OCI-LY3 (cell line): Measurements from ENCODE around the gene ALKBH5.

Source experiments
- H2AFZ ChIP-seq: fragments of 200-600, 300-600 bp; shearing (Covaris generic); 2 replicates; pipeline ENCODE4 v1.6.0; 2014; ENCODE audit warnings: antibody characterized with exemption, low read depth, low read length
- H3K27ac ChIP-seq: fragments of 200-600, 300-600 bp; sonication (generic); 2 replicates; pipeline ENCODE4 v1.5.1; 2014; ENCODE audit warnings: mild to moderate bottlenecking, low read length, moderate library complexity, mixed read lengths
- H3K27me3 ChIP-seq: fragments of 200-600, 300-600 bp; sonication (generic); 2 replicates; pipeline ENCODE4 v1.6.1; 2014; ENCODE audit warnings: low read depth, low read length, mixed read lengths
- H3K36me3 ChIP-seq: fragments of 200-600, 300-600 bp; sonication (generic); replicated peaks from 2 replicates; pipeline ENCODE3; 2014; ENCODE audit warnings: low read depth, low read length, mixed read lengths
- H3K4me1 ChIP-seq: fragments of 300-600, 200-600 bp; sonication (generic); 2 replicates; pipeline ENCODE4 v1.6.1; 2014; ENCODE audit warnings: low read length, mixed read lengths
- H3K4me2 ChIP-seq: fragments of 200-600, 300-600 bp; sonication (generic); 2 replicates; pipeline ENCODE4 v1.6.1; 2014; ENCODE audit warnings: low read length, mixed read lengths
- H3K4me3 ChIP-seq: fragments of 300-600, 200-600 bp; sonication (generic); 2 replicates; pipeline ENCODE4 v1.5.1; 2014; ENCODE audit warnings: antibody characterized with exemption, mild to moderate bottlenecking, low read length, moderate library complexity
- H3K79me2 ChIP-seq: fragments of 300-600, 200-600 bp; shearing (Covaris generic); 2 replicates; pipeline ENCODE4 v1.6.1; 2014; ENCODE audit warnings: mild to moderate bottlenecking, low read length, mixed read lengths
- H3K9ac ChIP-seq: fragments of 300-600, 200-600 bp; shearing (Covaris generic); 2 replicates; pipeline ENCODE4 v1.6.0; 2014; ENCODE audit warnings: mild to moderate bottlenecking, low read length, moderate library complexity
- H3K9me3 ChIP-seq: fragments of 200-600, 300-600 bp; shearing (Covaris generic); 2 replicates; pipeline ENCODE4 v1.6.1; 2014; ENCODE audit warnings: low read length, mixed read lengths; ENCODE audit not compliant: insufficient read depth
- H4K20me1 ChIP-seq: fragments of 200-600, 300-600 bp; sonication (generic); 2 replicates; pipeline ENCODE4 v1.6.1; 2016; ENCODE audit warnings: low read length, mixed read lengths; ENCODE audit not compliant: insufficient read depth
- CTCF ChIP-seq: fragments of 200-600, 300-600 bp; sonication (generic); IDR thresholded peaks from 2 replicates; pipeline ENCODE4 v1.5.1; 2014; ENCODE audit warnings: antibody characterized with exemption, low read length, low read depth
- EZH2phosphoT487 ChIP-seq: fragments of 200-600 bp; shearing (Covaris generic); IDR thresholded peaks from 2 replicates; pipeline ENCODE4 v1.6.1; 2018; ENCODE audit warnings: antibody characterized with exemption, mixed run types, low read depth

Gene ALKBH5

GRCh38 chr17:18167421-18167820 is 16.2 kb upstream of the ALKBH5 start:
- H2AFZ ChIP-seq = no peak overlapping the region
- H3K9me3 ChIP-seq = no peaks in the 10 kb centered on the region
- H3K27me3 ChIP-seq = no peaks in the 10 kb centered on the region
- H3K4me3 ChIP-seq = no peak overlapping the region
- no peaks in the 10 kb centered on the region for H4K20me1 ChIP-seq
- no peaks in the 10 kb centered on the region for H3K79me2 ChIP-seq
- no peaks in the 10 kb centered on the region for H3K4me1 ChIP-seq
- no peak overlapping the region for H3K4me2 ChIP-seq
- H3K9ac ChIP-seq = no peak overlapping the region
- H3K36me3 ChIP-seq = no peaks in the 10 kb centered on the region
- no peak overlapping the region for H3K27ac ChIP-seq
- TF ChIP-seq CTCF = no peak
- TF ChIP-seq EZH2phosphoT487 = no peak

- Histone ChIP-seq H3K79me2 (no peaks in the 10 kb centered on the region), H3K27ac (no peak overlapping the region), H3K27me3 (no peaks in the 10 kb centered on the region), H3K4me1 (peaks cover 7% of the 10 kb centered on the region), H2AFZ (no peak overlapping the region), H3K36me3 (no peaks in the 10 kb centered on the region), H3K9ac (no peak overlapping the region), H3K4me3 (no peak overlapping the region), H3K9me3 (no peaks in the 10 kb centered on the region), H4K20me1 (no peaks in the 10 kb centered on the region), H3K4me2 (no peak overlapping the region)
- TF ChIP-seq EZH2phosphoT487 = no peak
- no peak for TF ChIP-seq CTCF
Observed at GRCh38 chr17:18172531-18173278, 10.9 kb upstream of the ALKBH5 start.

GRCh38 chr17:18173740-18174139 is 9.9 kb upstream of the ALKBH5 start:
- TF ChIP-seq CTCF = no peak
- TF ChIP-seq EZH2phosphoT487 = no peak
- no peak overlapping the region for H2AFZ ChIP-seq
- no peak overlapping the region for H3K9ac ChIP-seq
- H3K27ac ChIP-seq = no peak overlapping the region
- H4K20me1 ChIP-seq = no peaks in the 10 kb centered on the region
- H3K4me2 ChIP-seq = no peak overlapping the region
- no peaks in the 10 kb centered on the region for H3K27me3 ChIP-seq
- peaks cover 7% of the 10 kb centered on the region for H3K4me1 ChIP-seq
- no peaks in the 10 kb centered on the region for H3K9me3 ChIP-seq
- H3K79me2 ChIP-seq = no peaks in the 10 kb centered on the region
- no peaks in the 10 kb centered on the region for H3K36me3 ChIP-seq
- no peak overlapping the region for H3K4me3 ChIP-seq

GRCh38 chr17:18176176-18176575 is 7.5 kb upstream of the ALKBH5 start:
- Histone ChIP-seq H3K9me3 (no peaks in the 10 kb centered on the region), H3K9ac (no peak overlapping the region), H4K20me1 (no peaks in the 10 kb centered on the region), H2AFZ (peak overlapping the region; percentile 39; the same call in 1 of the 2 replicates), H3K27me3 (no peaks in the 10 kb centered on the region), H3K4me1 (peaks cover 7% of the 10 kb centered on the region), H3K79me2 (no peaks in the 10 kb centered on the region), H3K27ac (no peak overlapping the region), H3K36me3 (no peaks in the 10 kb centered on the region), H3K4me3 (no peak overlapping the region), H3K4me2 (no peak overlapping the region)
- TF ChIP-seq CTCF = no peak
- TF ChIP-seq EZH2phosphoT487 = no peak
